NCI-H2107 (cell line): ENCODE data around the gene SDC4.
A peak's percentile ranks its signal among the peaks of the same experiment; 100 is the strongest.

Source experiments
- DNase-seq: peaks from one replicate; lab custom pipeline; 2025; lab: John Stamatoyannopoulos, UW

SDC4 gene

GRCh38 chr20:45297786-45298497 is 50.3 kb downstream of the SDC4 start:
- no peak for DNase-seq

DNA sequence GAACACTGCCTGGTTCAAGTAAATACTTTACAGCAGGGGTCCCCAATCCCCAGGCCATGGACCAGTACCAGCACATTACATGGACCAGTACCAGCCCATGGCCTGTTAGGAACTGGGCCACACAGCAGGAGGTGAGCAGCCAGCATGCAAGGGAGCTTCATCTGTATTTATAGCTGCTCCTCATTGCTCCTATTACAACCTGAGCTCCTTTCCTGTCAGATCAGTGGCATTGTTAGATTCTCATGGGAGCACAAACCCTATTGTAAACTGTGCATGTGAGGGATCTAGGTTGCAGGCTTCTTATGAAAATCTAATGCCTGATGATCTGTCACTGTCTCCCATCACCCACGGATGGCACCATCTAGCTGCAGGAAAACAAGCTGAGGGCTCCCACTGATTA is 53.6 kb downstream of the SDC4 start:
- no peak for DNase-seq

- DNase-seq = no peak
These were observed 54.2 kb downstream of the SDC4 start for GRCh38 chr20:45294003-45294368.

DNA sequence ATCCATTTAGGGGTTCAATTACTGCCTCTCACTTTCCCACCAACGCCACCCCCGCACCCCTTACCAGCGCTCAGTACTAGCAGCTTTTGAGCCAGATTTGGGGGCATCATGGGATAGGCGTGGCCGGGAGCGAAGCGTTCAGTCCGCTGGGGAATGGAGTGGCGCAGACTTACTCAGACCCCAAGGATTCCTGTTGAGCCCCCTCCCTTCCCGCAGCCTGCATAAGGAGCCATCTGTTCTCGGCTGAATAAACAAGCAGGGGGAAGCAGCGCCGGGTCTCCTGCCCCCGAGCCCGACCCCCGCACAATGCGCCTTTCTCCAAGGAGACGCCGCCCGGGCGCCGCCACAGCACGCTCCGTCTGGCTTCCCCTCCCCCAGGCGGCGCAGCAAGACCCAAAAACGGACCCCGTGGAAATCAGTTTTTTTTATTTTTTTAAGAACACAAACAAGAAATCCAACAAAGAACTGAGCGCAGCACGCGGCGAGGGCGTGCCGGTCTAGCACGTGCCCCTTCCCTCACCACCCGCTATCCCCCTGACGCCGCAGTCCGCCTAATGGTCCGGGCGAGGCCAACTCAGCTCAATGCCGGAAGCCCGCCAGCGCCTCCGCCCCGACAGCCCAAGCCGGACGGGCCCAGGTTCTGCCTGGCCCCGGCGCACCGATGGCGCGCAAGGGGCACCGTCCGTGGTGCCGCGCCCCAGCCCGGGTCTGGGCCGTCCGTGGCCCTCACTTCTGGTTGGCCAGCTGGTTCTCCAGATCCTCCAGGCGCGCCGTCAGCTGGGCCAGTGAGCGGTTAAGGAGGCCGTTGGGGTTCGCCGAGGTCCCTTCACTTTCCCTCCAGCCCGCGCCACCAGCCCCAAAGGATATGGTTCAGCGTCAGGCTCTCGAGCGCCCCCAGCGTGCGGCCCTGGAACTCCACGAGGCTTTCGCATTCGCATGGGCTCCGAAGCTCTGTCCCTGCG is 54.9 kb downstream of the SDC4 start:
- peak; percentile 30 for DNase-seq

GRCh38 chr20:45292343-45292742 is 55.9 kb downstream of the SDC4 start:
- no peak for DNase-seq

GRCh38 chr20:45291526-45291925 is 56.7 kb downstream of the SDC4 start:
- DNase-seq = no peak

DNA sequence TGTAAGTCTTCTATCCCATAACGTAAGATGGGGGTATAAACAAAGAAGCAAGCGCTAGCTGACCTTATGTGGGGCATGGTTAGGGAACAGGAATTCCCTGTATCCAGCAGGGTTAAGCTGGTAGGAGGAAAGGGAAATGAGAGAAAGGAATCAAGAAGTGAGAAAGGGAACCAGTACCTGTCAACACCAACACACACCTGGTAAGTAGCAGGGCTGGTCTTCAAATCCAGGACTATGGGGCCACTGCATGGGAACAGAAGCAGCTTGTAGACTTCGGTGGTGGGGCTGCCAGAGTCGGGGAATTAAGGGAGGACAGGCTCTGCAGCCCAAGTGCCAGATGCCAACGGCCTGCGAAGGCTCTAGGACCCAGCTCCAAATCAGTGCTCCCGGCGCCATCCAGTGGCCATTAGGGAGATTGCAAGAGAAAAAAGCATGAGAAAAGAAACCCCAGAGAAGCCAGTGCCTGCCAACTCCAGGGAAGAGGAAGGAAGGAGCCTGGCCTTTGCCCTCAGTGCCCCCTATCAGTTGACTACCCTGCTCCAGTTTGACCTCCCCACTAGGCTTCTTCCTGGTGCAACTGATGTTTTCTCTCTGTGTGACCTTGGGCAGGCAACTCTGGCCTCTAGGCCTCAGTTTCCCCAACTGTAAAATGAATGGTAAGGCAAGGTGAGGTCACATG is 57.4 kb downstream of the SDC4 start:
- DNase-seq = peak; percentile 14

DNA sequence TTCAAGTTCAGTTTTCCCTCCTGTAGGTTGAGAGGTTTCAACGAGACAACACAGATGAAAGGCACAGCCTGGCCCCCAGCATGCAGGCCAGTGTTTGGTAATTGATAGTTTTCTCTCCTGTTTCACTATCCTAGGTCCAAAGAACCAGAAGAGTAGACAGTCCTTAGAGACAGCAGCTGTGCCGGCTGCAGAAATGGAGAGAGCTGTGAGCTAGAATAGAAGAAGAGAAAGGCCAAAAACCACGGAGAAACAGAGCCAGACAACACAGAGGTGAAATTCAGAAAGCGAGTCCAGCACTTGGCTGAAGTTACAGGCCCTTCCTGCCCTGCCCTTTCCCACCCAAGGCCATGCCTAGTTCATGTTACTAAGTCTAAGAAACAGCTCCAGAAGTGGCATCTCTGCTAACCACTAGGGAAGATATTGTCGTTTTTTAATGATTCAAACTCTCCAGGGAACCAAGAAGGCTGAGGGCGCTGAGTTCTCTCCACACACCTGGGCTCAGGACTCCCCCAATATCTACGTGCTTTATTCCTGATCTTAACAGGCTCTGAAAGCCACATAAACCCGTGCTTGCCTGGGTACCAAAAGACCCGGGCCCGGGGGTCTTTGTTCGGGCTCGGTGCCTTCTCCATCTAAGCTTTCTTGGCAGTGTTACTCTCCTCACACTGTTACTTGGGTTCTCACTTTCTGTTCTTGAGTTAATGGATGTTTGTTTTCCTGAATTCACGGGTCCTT is 58.1 kb downstream of the SDC4 start:
- DNase-seq = no peak

DNA sequence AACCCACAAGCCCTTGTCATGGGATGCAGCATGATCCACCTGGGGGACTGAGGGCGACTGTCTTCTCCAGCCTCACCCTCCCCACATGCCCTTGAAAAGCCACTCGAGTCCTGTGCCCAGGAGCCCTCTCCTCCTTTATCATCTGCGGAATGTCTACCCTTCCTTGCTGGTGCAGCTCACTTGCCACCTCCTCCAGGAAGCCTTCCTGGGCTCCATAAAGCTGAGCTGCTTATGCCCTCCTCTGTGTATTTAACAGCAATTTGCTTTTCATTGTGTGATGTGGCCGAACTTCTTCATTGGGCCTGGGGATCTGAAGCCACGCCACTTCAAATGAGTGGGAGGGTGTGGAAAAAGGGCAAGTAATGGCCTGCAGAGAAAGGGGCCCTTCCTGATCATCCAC is 59.4 kb downstream of the SDC4 start:
- no peak for DNase-seq

DNA sequence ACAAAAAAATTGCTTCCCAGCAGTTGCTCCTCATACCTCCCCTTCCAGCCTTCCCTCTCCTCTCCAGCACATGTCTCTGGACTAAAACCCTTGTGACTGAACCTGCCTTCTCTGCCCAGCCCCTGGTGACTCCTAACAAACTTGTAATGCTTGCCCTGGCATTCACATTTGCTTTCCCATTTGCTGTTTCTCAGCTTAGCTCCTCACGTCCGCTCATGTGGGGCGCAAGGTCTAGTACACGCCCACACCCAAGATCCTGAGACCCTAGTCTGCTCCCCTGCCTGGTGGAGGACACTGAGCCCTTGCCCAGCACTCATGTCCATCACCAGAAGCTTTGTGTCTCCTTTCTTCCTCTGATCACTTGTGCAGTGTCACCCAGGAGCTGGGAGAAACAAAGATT is 59.8 kb downstream of the SDC4 start:
- DNase-seq = no peak

GRCh38 chr20:45283551-45284057 is 64.6 kb downstream of the SDC4 start:
- no peak for DNase-seq

- DNase-seq = no peak
These were observed 65.3 kb downstream of the SDC4 start for GRCh38 chr20:45282700-45283550.

DNA sequence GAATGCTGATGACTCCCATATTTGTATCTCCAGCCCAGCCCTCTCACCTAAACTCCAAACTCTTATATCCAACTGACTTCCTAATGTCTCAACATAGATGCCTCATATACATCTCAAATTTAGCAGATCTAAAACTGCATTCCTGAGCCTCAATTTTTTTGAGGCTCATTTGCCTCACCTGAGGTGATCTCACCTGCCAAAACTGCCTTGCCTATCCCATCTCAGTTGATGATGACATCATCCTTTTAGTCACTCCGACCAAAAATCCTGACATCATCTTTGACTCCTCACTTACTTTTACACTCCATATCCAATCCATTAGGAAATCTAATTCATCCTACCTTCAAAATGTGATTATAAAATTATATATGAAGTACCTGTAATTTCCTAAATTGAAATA is 68.2 kb downstream of the SDC4 start:
- no peak for DNase-seq

DNA sequence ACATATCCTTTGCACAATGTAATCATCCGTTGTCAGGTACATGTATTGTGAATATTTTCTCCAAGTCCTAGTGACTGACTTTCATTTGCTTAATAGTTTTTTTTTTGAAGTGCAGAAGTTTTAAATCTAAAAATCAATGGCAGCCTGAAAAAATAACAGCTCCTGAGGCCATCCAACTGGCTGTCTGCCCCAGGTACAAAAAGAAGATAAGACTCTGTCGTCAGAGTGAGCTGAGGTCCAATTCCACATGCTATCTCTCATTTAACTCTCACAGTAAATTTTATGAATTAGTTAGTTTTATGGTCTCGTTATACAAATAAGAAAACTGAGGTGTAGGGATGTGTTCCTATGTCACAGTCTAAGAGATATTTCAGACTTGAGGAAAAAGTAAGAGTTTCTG is 72.9 kb downstream of the SDC4 start:
- no peak for DNase-seq
